ENCODE results near the gene CEP128.
A peak's percentile ranks its signal among the peaks of the same experiment; 100 is the strongest.

The CEP128 gene

DNA sequence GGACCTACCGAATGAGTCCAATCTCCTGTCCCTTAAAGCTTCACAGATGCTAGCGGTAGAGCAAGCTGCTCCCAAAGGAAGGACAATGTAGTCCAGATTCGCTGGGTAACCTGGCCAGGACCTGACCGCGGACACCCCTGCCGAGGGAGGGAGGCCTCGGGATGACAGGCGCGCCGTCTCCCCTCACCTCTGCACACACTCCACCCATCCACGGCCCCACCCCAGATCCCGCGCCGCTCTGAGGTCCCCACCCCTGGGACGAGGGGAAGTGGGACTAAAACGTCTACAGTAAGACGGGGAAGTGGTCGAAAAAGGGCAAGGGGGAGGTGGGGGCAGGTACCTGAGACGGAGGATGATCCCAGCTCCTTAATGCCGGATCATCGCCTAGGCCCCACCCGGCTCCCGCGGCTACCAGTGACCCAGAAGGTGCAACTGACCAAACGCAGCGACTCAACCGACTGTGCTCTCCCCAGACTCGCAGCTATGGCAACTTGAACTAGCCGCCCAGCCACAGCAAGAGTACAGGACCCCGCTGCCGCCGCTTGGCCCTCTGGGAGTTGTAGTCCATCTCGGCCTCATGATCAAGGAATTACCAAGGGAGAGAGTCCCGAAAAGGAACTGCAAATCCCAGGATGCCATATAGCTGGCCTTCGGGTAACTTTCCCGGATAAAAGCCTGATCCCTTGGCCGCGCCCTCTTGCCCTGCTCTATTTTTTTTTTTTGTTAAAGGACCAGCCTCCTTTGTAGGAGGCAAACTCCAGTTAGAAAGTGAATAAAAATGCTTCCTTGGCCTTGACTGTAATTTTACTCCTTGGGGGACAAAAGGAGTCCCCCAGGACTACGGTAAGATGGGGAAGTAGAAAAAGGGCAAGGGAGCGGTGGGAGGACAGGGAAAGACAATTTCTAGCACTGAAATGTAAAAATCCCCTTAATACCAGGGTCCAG lies at the start of gene CEP128:
TSS of gene CEP128 (minus strand) at position 498 of the 945 bp plus-strand sequence.
- DNase-seq (ENCODE audit: low spot score), result peak; percentile 95

DNA sequence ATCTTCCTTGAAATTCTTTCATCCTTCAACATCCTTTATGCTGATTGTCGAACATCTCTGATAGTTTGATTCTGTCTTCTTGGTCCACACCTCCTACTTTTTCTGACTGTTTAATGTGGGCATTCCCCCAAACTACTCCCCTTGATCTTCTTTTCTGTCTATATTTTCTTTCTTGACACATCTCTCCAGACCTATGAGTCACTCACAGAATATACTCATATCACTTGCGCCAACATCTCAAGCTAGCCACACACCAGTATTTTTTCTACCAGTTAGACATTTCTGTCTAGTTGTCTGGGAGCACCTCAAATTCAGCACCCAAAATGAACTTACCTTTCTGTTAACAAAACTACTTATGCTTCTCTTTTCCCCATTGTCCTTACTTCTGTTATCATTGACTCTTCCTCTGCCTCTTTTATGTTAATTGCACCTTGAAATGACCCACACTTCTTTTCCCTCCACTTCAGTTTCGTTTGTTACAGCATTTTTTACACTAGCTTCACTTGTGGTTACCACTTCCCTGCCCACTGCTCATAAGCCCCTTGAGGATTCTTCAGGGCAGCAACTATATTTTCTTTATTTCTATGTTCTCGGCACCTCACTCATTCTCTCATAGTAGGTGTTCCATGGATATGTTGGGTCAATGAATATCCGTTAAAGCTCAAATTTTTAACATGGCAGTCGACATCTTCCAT lies 47.3 kb upstream of the CEP128 start:
- no peak for DNase-seq (ENCODE audit: low spot score)

DNA sequence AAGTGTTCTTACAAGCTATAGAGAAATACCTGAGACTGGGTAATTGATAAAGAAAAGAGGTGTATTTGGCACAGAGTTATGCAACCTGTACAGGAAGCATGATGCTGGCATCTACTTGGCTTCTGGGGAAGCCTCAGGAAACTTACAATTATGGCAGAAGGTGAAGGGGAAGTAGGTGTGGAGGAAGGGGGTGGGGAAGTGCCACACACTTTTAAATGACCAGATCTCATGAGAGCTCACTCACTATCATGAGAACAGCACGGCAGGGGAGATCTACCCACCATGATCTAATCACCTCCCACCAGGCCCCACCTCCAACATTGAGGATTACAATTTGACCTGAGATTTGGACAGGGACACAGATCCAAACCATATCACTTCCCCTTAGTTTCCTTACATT lies 46.7 kb upstream of the CEP128 start:
- DNase-seq (ENCODE audit: low spot score), result no peak

DNA sequence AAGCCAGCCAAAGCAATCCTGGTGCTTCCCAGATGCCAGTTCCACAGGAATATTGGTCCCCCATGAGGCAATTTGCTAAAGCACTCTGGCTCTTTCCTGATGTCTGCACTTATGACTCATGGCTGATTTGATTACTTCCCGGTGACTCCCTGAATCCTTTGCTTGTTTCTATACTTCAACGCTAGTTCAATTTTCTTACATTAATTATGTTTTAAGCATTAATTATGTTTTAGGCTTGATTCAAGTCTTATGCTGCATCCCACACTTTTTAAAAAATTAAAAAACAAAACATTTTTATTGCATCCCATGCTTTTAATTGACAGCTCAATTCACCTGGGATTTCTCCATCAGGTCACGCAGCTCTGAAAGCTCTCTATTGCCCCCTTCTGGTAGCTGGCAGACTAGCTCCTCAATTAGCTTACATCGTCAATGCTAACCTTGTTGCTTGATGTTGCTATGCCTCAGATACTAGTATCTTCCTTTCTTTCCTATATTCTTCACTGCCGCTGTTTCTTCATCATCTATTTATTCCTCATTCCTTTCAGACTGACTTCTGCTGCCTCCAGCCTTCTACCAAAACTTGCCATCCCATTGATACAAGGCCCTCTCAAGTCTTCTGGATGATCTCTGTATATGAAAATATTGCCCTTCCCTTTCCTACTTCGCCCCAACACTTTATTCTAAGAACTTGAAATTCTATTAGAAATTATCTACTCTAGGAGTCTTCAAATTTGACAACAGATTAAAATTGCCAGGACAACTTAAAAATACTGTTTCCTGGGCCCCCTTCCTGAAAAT lies 45.9 kb upstream of the CEP128 start:
- peak; percentile 56 for DNase-seq (ENCODE audit: low spot score)

DNA sequence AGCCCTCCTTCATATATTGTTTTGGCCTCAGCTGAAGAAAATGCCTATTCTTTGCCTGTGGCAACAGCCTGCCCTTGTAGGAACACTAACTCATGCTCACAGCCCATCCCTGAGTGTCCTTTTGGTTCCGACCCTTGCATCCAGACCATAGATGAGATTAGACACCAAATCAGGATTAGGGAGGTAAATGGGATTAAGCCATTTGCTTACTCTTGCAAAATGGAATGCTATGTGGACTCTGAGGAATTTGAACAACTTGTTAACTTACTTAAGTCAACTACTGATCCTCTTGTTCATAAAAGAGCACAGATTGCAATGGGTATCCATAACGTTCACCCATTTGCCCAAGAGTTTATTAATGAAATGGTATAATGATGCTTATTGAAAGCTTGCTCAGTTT lies 41.2 kb upstream of the CEP128 start:
- DNase-seq (ENCODE audit: low spot score), result no peak

DNA sequence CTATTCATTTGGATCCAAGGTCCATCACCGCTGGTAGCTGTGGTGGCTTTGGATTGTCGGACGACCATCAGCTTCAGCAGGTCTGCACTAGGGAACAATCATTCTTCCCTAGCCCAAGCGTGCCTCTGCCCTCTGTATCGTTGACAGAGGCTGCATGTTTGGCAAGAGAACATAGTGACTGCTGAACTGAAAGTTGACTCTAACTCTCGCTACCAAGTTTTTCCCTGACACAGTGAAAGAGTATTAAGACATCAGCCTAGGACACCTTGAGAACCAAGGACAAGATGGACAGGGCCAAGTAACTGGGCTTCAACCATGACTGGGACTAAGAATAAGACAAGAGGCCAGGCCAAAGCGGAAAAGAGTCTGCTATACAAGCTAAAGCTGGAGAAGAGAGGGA lies 40.1 kb upstream of the CEP128 start:
- DNase-seq (ENCODE audit: low spot score), result no peak

DNA sequence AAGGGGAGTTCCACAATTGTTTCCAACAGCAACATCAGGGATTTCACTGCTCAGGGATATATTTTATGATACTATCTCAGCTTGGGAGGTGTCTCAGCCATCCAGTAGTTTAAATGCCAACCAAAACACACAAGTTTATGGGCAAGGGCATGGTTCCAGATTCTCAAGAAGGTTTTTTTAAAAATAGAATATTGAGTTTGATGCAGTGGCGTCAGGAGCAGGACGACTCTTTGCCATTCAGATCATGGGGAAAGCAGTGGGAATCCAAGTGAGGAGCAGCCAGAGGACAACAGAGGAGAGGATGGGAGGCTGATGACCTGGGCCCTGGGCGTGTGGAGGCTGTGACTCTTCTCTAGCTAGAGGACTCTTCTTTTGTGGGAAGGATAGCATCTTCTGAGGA lies 39.6 kb upstream of the CEP128 start:
- no peak for DNase-seq (ENCODE audit: low spot score)

DNA sequence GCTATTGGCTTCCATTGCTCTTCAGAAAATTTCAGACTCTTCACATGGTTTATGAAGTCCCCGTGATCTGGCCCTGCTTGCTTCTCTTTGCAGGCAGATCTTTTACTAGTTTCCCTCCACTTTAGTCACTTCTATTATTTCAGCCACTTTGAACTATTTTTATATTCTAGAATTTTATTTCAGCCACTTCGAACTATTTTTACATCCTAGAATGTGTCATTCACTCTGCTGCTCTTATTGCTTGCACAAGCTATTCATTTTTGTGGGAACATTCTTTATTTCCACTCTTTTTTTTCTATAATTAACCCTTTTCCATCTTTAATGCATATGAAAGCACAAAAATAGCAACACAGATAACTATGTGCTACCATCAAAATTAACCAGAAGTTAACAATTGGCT lies 38.4 kb upstream of the CEP128 start:
- DNase-seq (ENCODE audit: low spot score), result no peak

DNA sequence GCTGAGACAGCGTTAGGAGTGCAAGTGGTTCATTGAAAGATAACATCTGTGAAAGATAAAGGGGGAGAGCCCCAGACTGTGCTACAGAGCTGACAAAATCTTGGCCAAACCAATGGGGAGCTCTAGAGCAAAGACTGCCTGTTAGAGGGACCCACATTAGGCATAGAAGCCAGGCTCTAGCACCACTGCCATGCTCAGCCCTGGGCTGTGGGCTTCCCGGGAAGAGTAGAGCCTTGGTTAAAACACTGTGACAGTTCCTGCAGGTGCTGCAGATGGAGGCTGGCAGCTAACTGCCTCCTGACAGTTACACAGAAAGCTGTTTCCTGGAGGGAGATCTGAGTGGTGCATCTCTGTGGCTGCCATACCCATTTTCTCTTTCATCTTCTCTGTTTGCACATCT lies 36.9 kb upstream of the CEP128 start:
- no peak for DNase-seq (ENCODE audit: low spot score)

DNA sequence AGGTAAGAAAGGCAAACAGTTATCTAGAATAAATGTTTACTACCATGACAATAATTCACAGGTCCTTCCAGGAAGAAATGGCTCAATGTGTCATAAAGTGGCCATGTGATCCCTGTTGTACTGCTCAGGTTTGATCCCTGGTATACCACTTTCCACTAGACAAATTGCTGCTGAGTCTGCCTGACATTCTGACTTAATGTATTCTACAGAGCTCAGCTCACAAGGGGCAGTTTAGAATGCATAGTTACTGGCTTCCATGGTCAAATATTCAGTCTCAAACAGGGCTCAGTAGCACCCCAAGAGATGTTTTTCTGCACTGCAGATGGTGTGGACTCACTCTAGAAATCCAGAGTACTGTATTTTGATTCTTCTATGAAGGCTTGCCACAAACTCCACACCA lies 35.7 kb upstream of the CEP128 start:
- no peak for DNase-seq (ENCODE audit: low spot score)

DNA sequence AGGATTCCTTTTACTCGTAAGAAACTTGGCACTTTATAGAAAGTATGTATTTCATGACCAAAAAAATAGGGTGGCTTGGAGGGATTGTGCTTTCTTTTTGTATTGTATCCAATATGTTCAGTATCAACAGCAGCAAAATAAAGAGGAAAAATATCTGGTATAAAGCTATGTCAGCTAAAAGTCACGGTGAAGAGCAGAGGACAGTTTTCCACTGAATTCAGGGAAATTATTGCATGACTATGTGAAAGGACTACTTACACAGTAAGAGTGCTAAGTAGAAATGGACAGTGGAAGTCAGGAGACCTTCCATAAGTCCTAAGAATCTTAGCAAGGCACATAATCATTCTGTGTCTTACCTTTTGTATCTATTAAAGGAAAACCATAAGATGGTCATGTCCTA lies 33.1 kb upstream of the CEP128 start:
- no peak for DNase-seq (ENCODE audit: low spot score)

DNA sequence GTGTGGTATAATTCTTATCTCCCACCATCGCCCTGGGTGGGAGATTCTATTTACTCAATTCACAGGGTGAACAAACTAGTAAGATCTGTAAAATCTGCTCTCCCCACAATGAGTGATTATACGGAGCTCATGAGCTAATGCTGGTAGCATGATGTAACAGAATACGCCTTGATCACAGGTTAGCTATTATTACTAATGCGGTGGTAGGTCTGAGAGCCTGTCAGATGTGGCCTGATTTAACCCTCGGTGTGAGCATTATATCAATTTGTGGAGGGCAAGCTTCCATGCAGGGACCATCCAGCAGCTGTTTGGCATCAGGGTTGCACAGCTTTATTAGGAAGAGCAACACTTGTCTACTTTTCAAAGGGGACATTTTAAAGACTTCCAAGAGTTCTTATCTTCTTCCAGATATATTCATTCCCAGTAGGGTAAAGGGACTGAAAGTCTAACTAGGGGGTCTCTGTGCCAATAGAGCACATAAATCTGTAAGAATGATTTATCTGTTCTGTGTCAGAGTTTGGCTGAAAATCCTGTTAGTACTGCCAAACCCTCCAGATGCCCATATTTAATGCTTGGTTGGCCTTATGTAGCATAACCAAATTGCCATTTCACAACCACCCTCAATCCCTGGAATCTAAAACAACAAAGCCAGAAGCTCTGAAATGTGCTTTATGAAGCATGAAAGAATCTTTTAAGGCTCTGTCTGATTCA lies 32.5 kb upstream of the CEP128 start:
- no peak for DNase-seq (ENCODE audit: low spot score)

DNA sequence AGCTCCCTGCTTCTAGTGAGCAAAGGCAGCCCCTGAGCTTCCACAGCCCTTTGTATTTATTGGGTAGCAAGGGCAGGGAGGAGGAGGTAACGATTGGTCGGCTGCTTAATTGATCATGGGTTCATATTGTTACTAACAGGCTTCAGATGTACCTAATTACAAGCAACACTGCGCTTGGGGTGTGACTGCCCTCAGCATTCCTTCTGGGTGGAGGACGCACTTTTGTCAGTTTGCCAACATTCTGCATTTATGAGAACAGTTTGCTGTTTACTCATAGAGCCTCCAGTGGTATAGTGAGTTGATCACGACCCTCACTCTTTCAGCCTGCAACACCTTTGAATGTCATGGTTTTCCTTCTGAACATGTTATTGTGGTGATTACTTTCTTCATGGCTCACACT lies 23.5 kb upstream of the CEP128 start:
- DNase-seq (ENCODE audit: low spot score), result no peak

DNA sequence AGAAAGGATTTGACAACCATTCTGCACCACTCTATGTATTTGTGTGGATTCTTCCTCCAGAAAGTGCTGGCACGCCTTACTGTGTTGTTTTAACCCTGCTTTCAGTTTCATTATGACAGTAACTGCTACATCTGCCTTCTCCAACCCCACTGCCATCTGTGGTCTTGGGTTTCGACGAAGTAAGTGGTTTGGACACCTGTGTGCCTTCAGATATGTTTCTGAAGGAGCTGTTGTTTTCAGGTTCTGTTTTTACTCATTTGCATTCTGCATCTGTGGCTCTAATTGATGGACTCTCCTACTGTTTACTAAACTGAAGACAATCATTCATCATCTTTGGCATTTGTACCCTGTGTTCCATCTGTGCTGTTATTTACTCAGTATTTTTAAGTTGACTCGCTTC lies 18.0 kb upstream of the CEP128 start:
- no peak for DNase-seq (ENCODE audit: low spot score)

DNA sequence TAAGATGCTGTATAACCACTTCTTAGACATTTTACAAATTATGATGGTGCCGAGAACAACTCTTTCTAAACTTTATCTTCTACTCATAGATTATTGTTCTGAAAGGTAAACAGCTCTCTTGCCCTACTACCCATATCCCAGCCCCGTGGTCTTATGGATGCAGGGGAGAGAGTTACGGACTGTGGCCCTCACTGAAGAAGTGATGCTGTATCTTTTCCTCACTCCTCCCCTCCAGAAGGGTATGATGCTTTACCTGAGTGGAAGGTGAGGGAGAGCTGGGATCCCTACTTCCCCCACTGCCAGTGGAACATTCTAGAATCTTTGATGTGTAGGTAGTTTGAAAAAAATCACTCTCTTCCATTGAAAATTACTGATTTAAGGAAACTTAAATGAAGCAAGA lies 17.4 kb upstream of the CEP128 start:
- no peak for DNase-seq (ENCODE audit: low spot score)

DNA sequence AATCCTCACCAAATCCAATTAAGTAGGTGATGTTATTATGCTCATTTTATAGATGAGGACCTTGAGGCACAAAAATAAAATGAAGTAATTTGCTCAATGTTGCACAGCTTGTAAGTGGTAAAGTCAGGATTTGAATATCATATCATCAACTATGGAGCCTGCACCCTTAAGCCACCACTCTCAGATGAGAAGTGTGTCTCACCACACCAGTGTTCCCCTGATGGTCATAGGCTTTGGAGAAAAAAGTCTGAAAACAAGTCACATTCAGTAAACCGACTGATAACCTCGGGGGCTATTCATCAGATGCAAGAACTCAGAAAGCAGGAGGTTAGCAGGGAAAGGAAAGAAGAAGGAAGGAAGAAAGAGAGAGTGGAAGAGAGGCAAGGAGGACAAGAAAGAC lies 16.7 kb upstream of the CEP128 start:
- DNase-seq (ENCODE audit: low spot score), result no peak

DNA sequence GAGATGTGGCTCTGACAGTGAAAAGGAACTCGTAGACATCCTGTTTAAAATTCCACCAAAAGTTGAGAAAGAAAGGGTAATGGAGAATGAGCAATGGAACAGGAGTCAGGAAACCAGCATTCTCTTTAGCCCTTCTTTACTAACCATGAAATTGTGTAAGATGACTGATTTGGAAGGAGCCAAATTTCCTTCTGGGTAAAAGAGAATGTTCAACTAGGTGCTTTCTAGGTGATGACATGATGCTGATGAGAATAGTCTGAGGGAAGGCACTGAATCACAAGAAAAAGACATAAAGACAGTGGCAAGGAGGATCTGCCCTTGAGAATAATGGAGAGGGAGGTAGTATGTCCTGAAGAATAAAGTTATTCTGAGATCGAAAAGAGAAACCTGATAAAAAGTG lies 16.1 kb upstream of the CEP128 start:
- DNase-seq (ENCODE audit: low spot score), result no peak

DNA sequence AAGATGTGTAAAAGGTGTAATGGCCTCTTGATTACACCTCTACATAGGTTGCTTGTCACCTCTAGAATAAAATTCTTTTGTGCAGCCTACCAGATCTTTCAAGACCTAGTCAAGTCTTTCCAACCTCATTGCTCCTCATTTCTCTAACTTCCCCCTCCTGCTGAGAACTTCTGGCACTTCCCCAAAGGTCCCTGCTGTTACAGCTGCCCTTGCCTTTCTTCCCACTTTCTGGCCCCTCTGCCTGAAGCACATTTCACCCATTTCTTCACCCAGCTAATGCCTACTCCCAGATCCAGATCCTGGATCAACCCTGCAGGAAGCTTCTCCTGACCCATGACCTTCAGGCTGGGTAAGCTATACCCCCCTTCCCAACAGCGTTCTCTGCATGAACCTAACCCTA lies 15.4 kb upstream of the CEP128 start:
- no peak for DNase-seq (ENCODE audit: low spot score)

DNA sequence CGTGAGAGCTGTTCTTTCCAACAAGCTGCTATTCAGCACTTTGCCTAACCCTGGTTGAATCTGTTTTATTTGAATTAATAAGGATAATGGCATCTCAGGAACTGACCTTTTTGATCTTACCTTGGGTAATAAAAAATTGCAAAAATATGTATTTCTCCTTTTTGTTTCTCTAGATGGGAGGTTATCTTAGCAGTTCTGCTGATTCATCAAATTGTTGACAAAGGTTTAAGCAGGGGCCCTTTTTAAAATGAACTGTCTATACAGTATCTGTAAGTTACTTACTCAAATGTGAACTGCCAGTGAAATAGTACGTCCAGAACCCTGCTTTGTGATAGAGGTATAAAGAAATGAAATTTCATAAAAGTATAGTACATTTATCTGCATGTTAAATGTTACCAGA lies 14.6 kb upstream of the CEP128 start:
- no peak for DNase-seq (ENCODE audit: low spot score)

DNA sequence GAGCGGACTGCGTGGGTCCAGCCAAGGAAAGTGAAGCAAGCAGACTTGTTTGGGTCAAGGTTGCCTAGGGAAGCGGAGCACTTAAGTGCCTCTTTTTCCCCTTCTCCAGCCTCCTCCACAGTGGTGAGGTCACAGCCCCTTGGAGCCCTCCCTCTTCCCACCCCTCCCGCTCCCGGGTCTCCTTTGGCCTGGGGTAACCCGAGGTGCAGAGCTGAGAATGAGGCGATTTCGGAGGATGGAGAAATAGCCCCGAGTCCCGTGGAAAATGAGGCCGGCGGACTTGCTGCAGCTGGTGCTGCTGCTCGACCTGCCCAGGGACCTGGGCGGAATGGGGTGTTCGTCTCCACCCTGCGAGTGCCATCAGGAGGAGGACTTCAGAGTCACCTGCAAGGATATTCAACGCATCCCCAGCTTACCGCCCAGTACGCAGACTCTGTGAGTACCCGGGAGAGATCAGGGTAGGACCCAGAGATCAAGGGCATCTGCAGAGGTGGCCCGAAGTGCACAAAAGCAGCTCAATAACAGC lies 13.9 kb upstream of the CEP128 start, which contains the start of gene TSHR:
TSS of gene TSHR (plus strand) at position 206 of the 526 bp plus-strand sequence. CDS start at position 266, 60 bp downstream.
- peak; percentile 50 for DNase-seq (ENCODE audit: low spot score)

DNA sequence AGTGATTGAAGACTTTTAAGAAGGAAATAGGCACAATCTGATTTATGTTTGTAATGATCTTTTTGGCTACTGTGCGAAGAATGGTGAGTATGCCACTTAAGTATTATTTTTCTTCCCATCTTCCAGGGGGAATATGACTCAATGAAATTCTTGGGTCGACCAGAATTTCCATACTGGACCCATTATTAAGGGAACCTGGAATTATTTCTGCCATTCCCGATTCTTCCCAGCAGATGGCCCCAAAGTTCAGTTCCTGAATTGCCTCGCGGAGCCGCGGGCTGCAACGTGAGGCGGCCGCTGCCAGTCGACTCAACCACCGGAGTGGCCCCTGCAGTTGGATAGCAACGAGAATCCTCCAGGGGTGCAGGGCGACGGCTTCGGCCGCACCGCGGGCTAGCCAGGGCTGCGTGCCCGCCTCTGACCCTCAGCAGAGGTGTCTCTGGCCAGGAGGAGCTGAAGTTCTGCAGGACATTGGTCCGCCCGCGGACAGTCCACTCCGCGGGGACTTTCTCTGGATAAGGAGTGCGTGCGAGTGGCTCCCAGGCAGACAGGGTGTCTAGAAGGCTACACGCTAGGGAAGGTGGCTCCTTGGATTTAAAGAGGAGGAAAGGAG lies 13.3 kb upstream of the CEP128 start:
- peak; percentile 88 for DNase-seq (ENCODE audit: low spot score)
